SU-DHL-6 (cell line): ENCODE measurements around the gene AOX1.

Source experiments
- H2AFZ ChIP-seq: fragments of 200-600 bp; sonication (generic); 2 replicates; pipeline ENCODE4 v1.6.1; 2014; ENCODE audit warnings: low read depth, mild to moderate bottlenecking, moderate library complexity, mixed read lengths, antibody characterized with exemption, low read length; ENCODE audit not compliant: severe bottlenecking
- H3F3A ChIP-seq: fragments of 200-600 bp; shearing (Covaris generic); 2 replicates; pipeline ENCODE4 v1.6.0; 2016; ENCODE audit warnings: antibody characterized with exemption, mild to moderate bottlenecking; ENCODE audit not compliant: insufficient read depth
- H3K27ac ChIP-seq: fragments of 200-600 bp; sonication (generic); 2 replicates; pipeline ENCODE4 v1.5.1; 2016; ENCODE audit warnings: low read depth, mild to moderate bottlenecking, low read length, moderate library complexity, mixed read lengths
- H3K27me3 ChIP-seq: fragments of 200-600 bp; sonication (generic), shearing (Covaris generic); 2 replicates; pipeline ENCODE4 v1.6.0; 2014; ENCODE audit warnings: mild to moderate bottlenecking, low read length
- H3K36me3 ChIP-seq: fragments of 200-600 bp; sonication (generic); 2 replicates; pipeline ENCODE4 v1.6.1; 2014; ENCODE audit warnings: mild to moderate bottlenecking, low read length, mixed read lengths
- H3K4me2 ChIP-seq: fragments of 300-600, 200-600 bp; shearing (Covaris generic), sonication (generic); 2 replicates; pipeline ENCODE4 v1.6.0; 2014; ENCODE audit warnings: low read length, low read depth, mild to moderate bottlenecking; ENCODE audit not compliant: poor library complexity, severe bottlenecking
- H3K4me3 ChIP-seq: fragments of 200-600 bp; sonication (generic); 2 replicates; pipeline ENCODE4 v1.5.1; 2014; ENCODE audit warnings: antibody characterized with exemption, low read length, mild to moderate bottlenecking, mixed read lengths; ENCODE audit not compliant: insufficient read depth, poor library complexity, severe bottlenecking
- H3K79me2 ChIP-seq: fragments of 200-600 bp; sonication (generic); 2 replicates; pipeline ENCODE4 v1.6.1; 2014; ENCODE audit warnings: mild to moderate bottlenecking, low read length, moderate library complexity; ENCODE audit not compliant: insufficient read depth
- H3K9ac ChIP-seq: fragments of 200-600 bp; sonication (generic); 2 replicates; pipeline ENCODE4 v1.7.0; 2014; ENCODE audit warnings: mild to moderate bottlenecking, low read length
- H3K9me2 ChIP-seq: fragments of 200-600 bp; sonication (generic); replicated peaks from 2 replicates; pipeline ENCODE4 v1.6.1; 2014; ENCODE audit warnings: low read length; ENCODE audit not compliant: insufficient read depth
- H3K9me3 ChIP-seq: fragments of 200-600 bp; sonication (generic); 2 replicates; pipeline ENCODE4 v1.6.1; 2014; ENCODE audit warnings: low read length, mixed read lengths; ENCODE audit not compliant: insufficient read depth
- H4K20me1 ChIP-seq: fragments of 200-600 bp; sonication (generic); 2 replicates; pipeline ENCODE4 v1.6.1; 2014; ENCODE audit warnings: low read depth, mild to moderate bottlenecking, antibody characterized with exemption, low read length, moderate library complexity, mixed read lengths
- CTCF ChIP-seq: fragments of 200-600 bp; sonication (generic); IDR thresholded peaks from one replicate; pipeline ENCODE4 v1.5.1; 2017; ENCODE audit warnings: antibody characterized with exemption, mild to moderate bottlenecking, low read length, moderate library complexity; ENCODE audit not compliant: insufficient read depth, poor library complexity, severe bottlenecking
- EZH2phosphoT487 ChIP-seq: fragments of 200-600 bp; sonication (generic), shearing (Covaris generic); conservative IDR thresholded peaks from 2 replicates; pipeline ENCODE4 v1.6.1; 2018; ENCODE audit warnings: mild to moderate bottlenecking, antibody characterized with exemption, low read length, moderate library complexity, mixed read lengths

AOX1 gene

GRCh38 chr2:200665626-200666453 is 80.0 kb downstream of the AOX1 start:
- H3K9ac ChIP-seq = no peak overlapping the region

GRCh38 chr2:200667413-200667812 is 81.6 kb downstream of the AOX1 start:
- H3K36me3 ChIP-seq = no peaks in the 10 kb centered on the region
- TF ChIP-seq CTCF (no peak), EZH2phosphoT487 (no peak)
- H3K4me2 ChIP-seq = no peak overlapping the region
- H3K9ac ChIP-seq = no peak overlapping the region
- no peaks in the 10 kb centered on the region for H4K20me1 ChIP-seq
- no peaks in the 10 kb centered on the region for H3K9me2 ChIP-seq
- no peaks in the 10 kb centered on the region for H3K9me3 ChIP-seq
- no peaks in the 10 kb centered on the region for H3F3A ChIP-seq
- no peaks in the 10 kb centered on the region for H3K79me2 ChIP-seq
- no peak overlapping the region for H3K4me3 ChIP-seq
- H3K27ac ChIP-seq = no peak overlapping the region
- H3K27me3 ChIP-seq = no peaks in the 10 kb centered on the region
- H2AFZ ChIP-seq = no peak overlapping the region

More at GRCh38 chr2:200665626-200666453, 80.0 kb downstream of the AOX1 start:
- H3K4me3 ChIP-seq = no peak overlapping the region
- no peak overlapping the region for H2AFZ ChIP-seq
- no peak overlapping the region for H3K27ac ChIP-seq
- no peak overlapping the region for H3K4me2 ChIP-seq
- no peaks in the 10 kb centered on the region for H3K9me3 ChIP-seq
- no peaks in the 10 kb centered on the region for H3K36me3 ChIP-seq
- H4K20me1 ChIP-seq = no peaks in the 10 kb centered on the region
- H3K79me2 ChIP-seq = no peaks in the 10 kb centered on the region
- TF ChIP-seq CTCF (no peak), EZH2phosphoT487 (no peak)
- H3F3A ChIP-seq = no peaks in the 10 kb centered on the region
- H3K27me3 ChIP-seq = no peaks in the 10 kb centered on the region
- no peaks in the 10 kb centered on the region for H3K9me2 ChIP-seq

GRCh38 chr2:200668478-200668877 is 82.7 kb downstream of the AOX1 start:
- TF ChIP-seq CTCF (no peak), EZH2phosphoT487 (no peak)
- no peaks in the 10 kb centered on the region for H3K27me3 ChIP-seq
- no peak overlapping the region for H3K27ac ChIP-seq
- no peak overlapping the region for H2AFZ ChIP-seq
- no peak overlapping the region for H3K4me3 ChIP-seq
- no peak overlapping the region for H3K9ac ChIP-seq
- no peaks in the 10 kb centered on the region for H4K20me1 ChIP-seq
- no peak overlapping the region for H3K4me2 ChIP-seq
- no peaks in the 10 kb centered on the region for H3K36me3 ChIP-seq
- no peaks in the 10 kb centered on the region for H3F3A ChIP-seq
- H3K9me2 ChIP-seq = no peaks in the 10 kb centered on the region
- no peaks in the 10 kb centered on the region for H3K79me2 ChIP-seq
- H3K9me3 ChIP-seq = no peaks in the 10 kb centered on the region
